Activated CD8-positive, alpha-beta T cell treated with anti-CD3 and anti-CD28 coated beads, Interleukin-2, amount 10 ng/mL, durations not matched to agents 7 days and 5 days (primary cell): Measurements from ENCODE around the gene BZW2. TPM values are rescaled to one million over a fixed set of nuclear protein-coding genes. Genes with fewer than 3 reads are reported as not detected.

Experiments used
- ATAC-seq: fragments of 150-1000 bp; cut with Tn5 transposase; one replicate; pipeline ENCODE4 v1.10.0; 2021; ENCODE audit warnings: moderate library complexity
- CTCF ChIA-PET: fragments of 350-600 bp; sonication (Branson Sonifier 250); formaldehyde crosslinking; loops from one replicate; lab custom pipeline; 2021; ENCODE audit warnings: antibody characterized with exemption; lab: Charles Lee
- POLR2A ChIA-PET: fragments of 350-600 bp; sonication (Branson Sonifier 250); formaldehyde crosslinking; loops from one replicate; lab custom pipeline; 2021; ENCODE audit warnings: antibody characterized with exemption; lab: Charles Lee
- DNase-seq: peaks from one replicate; pipeline ENCODE4 v3.0.0-alpha.2; 2020
- H3K27ac Mint-ChIP-seq: one replicate; pipeline ENCODE4 v1.8.0; 2021; ENCODE audit warnings: mild to moderate bottlenecking, mixed read lengths
- H3K27me3 Mint-ChIP-seq: one replicate; pipeline ENCODE4 v1.8.0; 2021; ENCODE audit warnings: low read depth, mixed read lengths
- H3K36me3 Mint-ChIP-seq: one replicate; pipeline ENCODE4 v1.8.0; 2021; ENCODE audit warnings: low read depth, mixed read lengths
- H3K4me1 Mint-ChIP-seq: one replicate; pipeline ENCODE4 v1.8.0; 2021; ENCODE audit warnings: low read depth, mixed read lengths
- H3K4me3 Mint-ChIP-seq: one replicate; pipeline ENCODE4 v1.8.0; 2021; ENCODE audit warnings: mild to moderate bottlenecking, mixed read lengths
- H3K9me3 Mint-ChIP-seq: one replicate; pipeline ENCODE4 v1.8.0; 2022; ENCODE audit warnings: mixed read lengths; ENCODE audit not compliant: insufficient read depth
- total RNA-seq, 2 experiments: library from RNA; stranded (reverse); gene quantifications; one replicate each; pipeline ENCODE4 v1.2.3, GENCODE V29; 2021

Gene BZW2
- total RNA-seq = 10 to 100 TPM; 59.7 to 62.3 TPM

DNA sequence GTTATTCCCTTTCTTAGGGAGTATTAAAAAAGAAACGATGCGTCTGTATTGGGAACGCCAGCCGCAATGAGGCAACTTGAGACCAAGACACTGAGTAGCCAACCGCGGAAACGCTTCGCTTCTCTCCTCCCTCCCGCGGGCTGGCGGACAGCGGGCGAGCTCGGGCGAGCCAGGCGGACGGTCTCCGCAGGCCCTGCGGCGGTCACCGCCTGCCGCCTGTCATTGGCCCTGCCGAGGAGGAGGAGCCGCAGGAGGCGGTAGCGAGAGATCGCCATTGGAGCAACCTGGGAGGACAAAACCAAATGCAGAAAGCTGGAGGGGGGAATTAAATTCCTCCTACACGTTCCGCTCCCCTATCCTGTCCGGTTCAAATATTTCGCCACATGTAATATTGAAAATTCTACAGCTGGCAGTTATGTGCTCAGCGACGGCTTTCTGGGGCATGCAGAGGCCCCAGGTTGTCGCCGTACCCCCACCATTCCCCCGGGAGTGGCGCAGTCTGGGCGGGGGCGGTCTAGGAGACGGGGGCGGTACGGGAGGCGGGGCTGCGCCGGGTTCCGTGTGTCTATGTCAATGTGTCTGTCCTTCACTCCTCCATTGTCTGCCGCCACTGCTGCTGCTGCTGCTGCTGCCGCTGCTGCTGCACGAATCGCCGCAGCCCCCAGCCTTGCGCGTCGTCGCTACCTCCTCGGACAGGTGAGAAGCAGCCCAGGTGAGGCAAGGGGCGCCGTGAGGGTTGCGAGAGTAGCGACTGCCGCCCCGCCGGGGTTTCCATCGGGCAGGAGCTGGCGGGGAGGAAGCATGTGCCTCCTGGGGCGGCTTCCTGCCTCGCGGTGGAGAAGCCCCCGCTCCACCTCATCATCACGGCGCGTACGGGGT is at the start of gene BZW2, which contains the start of gene ANKMY2:
TSS of gene BZW2 (plus strand) at position 589 of the 879 bp plus-strand sequence. CDS start 19,263 bp downstream, outside the sequence.
TSS of gene ANKMY2 (minus strand) at position 162 of the 879 bp plus-strand sequence. CDS start 181 bp downstream, outside the sequence.
- H3K27ac Mint-ChIP-seq = peak within 1 kb of the TSS; percentile 98
- H3K4me1 Mint-ChIP-seq = peaks cover 56% of the 10 kb centered on the region
- H3K4me3 Mint-ChIP-seq = peak within 1 kb of the TSS; percentile 98
- POLR2A ChIA-PET = interaction anchor here (0.6 to 3.0 kb wide), 16 partner anchors 9 to 225 kb away, joined by 3 to 19 read pairs (median 4); partner anchors contain the start of gene CRPPA
- H3K9me3 Mint-ChIP-seq = no peaks in the 10 kb centered on the region
- CTCF ChIA-PET = interaction anchor here (0.9 to 1.4 kb wide), 2 partner anchors 39 to 81 kb away, joined by 3 to 7 read pairs; no protein-coding TSS in a partner anchor
- peaks cover 41% of the 10 kb centered on the region for H3K36me3 Mint-ChIP-seq
- H3K27me3 Mint-ChIP-seq = no peaks in the 10 kb centered on the region
- DNase-seq (peak; percentile 95), ATAC-seq (peak; percentile 91)

DNA sequence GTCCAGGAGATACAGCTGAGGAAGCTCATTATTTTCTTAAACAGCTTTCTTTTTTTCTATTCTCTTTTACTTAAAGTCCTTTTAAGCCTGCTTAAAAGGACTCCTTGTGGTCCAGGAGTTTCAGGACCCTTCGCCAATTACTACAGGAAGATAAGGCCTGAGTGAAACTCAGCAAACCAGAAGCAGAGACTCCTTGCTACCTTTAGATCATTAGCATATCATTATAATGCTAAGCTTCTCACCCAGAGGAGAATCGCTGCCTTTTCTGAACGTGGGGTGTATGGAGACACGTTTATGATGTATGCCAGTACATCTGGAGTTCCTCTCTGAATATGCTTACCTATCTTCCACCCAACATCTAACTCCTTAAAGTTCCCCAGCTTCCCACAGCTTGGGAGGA is 48.0 kb upstream of the BZW2 start:
- Mint-ChIP-seq H3K36me3 (peaks cover 30% of the 10 kb centered on the region), H3K27ac (no peak overlapping the region), H3K4me3 (no peak overlapping the region), H3K27me3 (no peaks in the 10 kb centered on the region), H3K4me1 (no peaks in the 10 kb centered on the region), H3K9me3 (no peaks in the 10 kb centered on the region)
- CTCF ChIA-PET = interaction anchor here (0.9 to 1.3 kb wide), 2 partner anchors 33 to 35 kb away, joined by 3 to 6 read pairs; no protein-coding TSS in a partner anchor
- POLR2A ChIA-PET = interaction anchor here (1.2 kb wide), 1 partner anchor 177 kb away, joined by 4 read pairs; no protein-coding TSS in a partner anchor
- no peak for ATAC-seq
- no peak for DNase-seq

DNA sequence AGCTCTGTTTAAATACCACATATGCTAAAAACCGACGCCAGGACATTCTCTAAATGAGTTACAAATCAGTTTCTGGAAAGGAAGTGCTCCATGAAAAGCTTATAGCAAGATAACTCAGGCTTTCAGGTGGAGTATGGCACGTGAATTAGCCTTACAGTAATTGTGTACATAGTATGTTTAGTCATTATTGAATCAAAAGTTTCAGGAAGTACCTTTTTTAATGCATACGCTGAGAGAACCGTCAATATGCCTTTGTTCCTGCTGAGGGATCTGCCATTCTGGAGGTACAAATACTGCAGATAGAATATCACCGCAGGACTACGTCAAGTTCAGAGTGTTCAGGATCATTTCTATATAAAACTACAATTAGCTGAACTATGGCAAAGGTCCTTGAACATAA is 46.1 kb upstream of the BZW2 start:
- CTCF ChIA-PET = interaction anchor here (1.4 kb wide), 1 partner anchor 34 kb away, joined by 3 read pairs; no protein-coding TSS in a partner anchor
- Mint-ChIP-seq H3K4me3 (no peak overlapping the region), H3K4me1 (no peaks in the 10 kb centered on the region), H3K27ac (no peak overlapping the region), H3K9me3 (no peaks in the 10 kb centered on the region), H3K27me3 (no peaks in the 10 kb centered on the region), H3K36me3 (peaks cover 36% of the 10 kb centered on the region)
- DNase-seq (no peak), ATAC-seq (no peak)
- POLR2A ChIA-PET = no interaction called here

DNA sequence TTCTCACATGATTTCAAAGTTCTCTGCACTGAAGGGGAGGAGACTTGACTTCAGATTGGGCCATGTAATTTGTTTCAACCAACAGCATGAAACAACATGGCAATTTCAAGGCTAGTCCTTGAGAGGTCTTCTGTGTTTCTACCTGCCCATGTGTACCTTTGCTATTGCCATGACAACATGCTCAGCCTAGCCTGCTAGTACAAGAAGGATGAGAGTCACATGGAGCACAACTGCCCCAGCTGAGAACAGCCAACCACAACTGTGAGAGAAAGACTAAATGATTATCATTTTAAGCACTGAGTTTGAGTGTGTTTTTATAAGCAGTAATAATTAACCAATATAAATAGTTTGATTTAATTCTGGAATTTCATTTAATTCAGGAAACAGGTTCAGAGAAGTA is 42.3 kb upstream of the BZW2 start:
- DNase-seq (no peak), ATAC-seq (peak; percentile 42)
- CTCF ChIA-PET = interaction anchor here (1.6 to 2.1 kb wide), 2 partner anchors 15 to 39 kb away, joined by 3 to 10 read pairs; no protein-coding TSS in a partner anchor
- Mint-ChIP-seq H3K36me3 (peaks cover 37% of the 10 kb centered on the region), H3K4me1 (no peaks in the 10 kb centered on the region), H3K9me3 (no peaks in the 10 kb centered on the region), H3K27me3 (no peaks in the 10 kb centered on the region), H3K4me3 (no peak overlapping the region), H3K27ac (no peak overlapping the region)
- POLR2A ChIA-PET = no interaction called here

DNA sequence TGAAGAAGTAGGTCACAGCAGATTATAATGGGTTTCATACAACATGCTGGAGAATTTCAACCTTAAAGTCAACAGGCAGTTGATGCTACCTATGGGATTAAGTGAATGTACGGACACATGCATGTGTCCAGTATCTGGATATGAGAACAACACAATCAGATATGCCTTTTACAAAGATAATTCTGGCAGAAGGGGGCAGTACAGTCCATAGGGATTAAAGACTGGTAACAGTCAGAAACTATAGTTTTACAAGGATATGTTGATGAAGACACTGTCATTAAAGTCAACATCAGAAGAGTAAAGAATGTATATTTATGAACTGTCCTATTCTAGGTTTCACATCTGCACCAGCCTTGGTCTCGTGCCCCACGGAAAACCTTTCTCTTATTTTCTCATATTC is 41.9 kb upstream of the BZW2 start:
- no peak overlapping the region for H3K4me3 Mint-ChIP-seq
- no peaks in the 10 kb centered on the region for H3K27me3 Mint-ChIP-seq
- H3K36me3 Mint-ChIP-seq = peaks cover 36% of the 10 kb centered on the region
- ATAC-seq (no peak), DNase-seq (no peak)
- H3K9me3 Mint-ChIP-seq = no peaks in the 10 kb centered on the region
- H3K27ac Mint-ChIP-seq = no peak overlapping the region
- no peaks in the 10 kb centered on the region for H3K4me1 Mint-ChIP-seq
- ChIA-PET CTCF (interaction anchor here (1.6 kb wide), 1 partner anchor 14 kb away, joined by 3 read pairs; no protein-coding TSS in a partner anchor), POLR2A (no interaction called here)

DNA sequence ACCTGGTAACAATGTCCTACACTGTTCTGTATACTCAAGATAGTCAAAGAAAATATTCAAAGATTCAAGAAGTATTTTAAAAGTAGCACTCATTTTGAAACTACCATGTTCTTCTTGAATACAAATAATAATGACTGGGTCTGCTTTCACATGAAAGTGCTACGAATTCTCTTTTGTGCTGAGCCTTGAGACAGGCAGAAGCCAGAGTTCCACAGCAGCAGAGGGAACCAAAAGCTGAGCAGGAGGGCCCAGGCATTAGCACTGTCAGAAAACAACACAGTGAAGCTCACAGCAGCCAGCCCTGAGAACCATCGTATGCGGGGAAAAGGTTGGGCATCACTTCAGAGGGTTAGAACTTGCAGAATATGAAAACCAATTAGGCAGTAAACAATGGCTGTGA is 39.3 kb upstream of the BZW2 start:
- H3K4me3 Mint-ChIP-seq = no peak overlapping the region
- H3K4me1 Mint-ChIP-seq = no peaks in the 10 kb centered on the region
- no peaks in the 10 kb centered on the region for H3K9me3 Mint-ChIP-seq
- no peak for ATAC-seq
- no peak overlapping the region for H3K27ac Mint-ChIP-seq
- no peak for DNase-seq
- CTCF ChIA-PET = no interaction called here
- H3K27me3 Mint-ChIP-seq = no peaks in the 10 kb centered on the region
- H3K36me3 Mint-ChIP-seq = peaks cover 27% of the 10 kb centered on the region
- POLR2A ChIA-PET = no interaction called here

DNA sequence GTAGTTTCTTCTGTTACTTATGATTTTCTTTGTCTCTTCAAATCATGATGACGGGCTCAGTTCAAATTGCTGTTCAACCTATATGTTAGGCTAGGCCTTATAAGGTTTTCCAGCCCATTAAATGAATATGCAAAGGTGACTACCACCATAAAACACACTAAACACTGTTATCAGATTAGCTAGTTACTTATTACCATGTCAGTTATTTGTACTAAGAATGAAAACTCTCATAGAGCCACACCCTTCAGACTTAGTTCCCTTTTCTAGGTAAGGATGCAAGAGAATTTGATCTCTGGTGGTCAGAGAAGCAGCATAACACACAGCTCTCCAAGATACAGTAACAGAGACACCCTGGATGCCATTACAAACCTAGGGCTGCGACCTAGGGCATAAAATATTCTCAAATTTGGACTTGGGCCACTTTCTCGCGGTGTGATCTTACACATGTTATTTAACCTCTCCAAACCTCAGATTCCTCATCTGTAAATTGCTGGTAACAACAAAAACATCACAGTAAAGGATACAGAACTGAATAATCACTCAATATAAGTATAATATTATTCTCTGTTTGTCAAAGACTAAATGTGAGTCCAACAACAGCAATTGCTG is 36.0 kb upstream of the BZW2 start:
- Mint-ChIP-seq H3K27me3 (no peaks in the 10 kb centered on the region), H3K4me1 (no peaks in the 10 kb centered on the region), H3K9me3 (no peaks in the 10 kb centered on the region), H3K36me3 (peaks cover 19% of the 10 kb centered on the region), H3K27ac (no peak overlapping the region), H3K4me3 (no peak overlapping the region)
- ATAC-seq (no peak), DNase-seq (no peak)
- ChIA-PET POLR2A (interaction anchor here (0.6 kb wide), 1 partner anchor 15 kb away, joined by 3 read pairs; no protein-coding TSS in a partner anchor), CTCF (interaction anchor here (1.6 to 2.2 kb wide), 2 partner anchors 16 to 45 kb away, joined by 5 to 7 read pairs; no protein-coding TSS in a partner anchor)

DNA sequence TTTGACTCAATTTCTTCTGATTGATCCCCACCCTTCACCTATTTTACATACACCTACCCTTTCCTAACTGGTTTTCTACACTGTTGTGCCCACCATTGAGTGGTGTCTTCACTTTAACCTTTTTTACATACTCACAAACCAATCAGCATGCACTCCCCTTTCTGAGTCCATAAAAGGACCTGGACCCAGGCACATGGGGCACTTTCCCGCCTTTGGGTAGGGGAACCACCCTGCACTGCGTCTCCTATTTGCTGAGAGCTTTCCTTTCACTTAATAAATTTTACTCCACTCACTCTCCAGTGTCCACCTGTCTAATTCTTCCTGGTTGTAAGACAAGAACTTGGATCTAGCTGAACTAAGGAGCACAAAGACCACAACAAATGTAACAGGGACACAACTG is 34.3 kb upstream of the BZW2 start:
- POLR2A ChIA-PET = interaction anchor here (1.0 kb wide), 1 partner anchor 34 kb away, joined by 3 read pairs; the partner anchor contains the start of genes ANKMY2 and BZW2
- Mint-ChIP-seq H3K27ac (no peak overlapping the region), H3K36me3 (peaks cover 25% of the 10 kb centered on the region), H3K4me3 (no peak overlapping the region), H3K4me1 (no peaks in the 10 kb centered on the region), H3K9me3 (no peaks in the 10 kb centered on the region), H3K27me3 (no peaks in the 10 kb centered on the region)
- DNase-seq (no peak), ATAC-seq (no peak)
- CTCF ChIA-PET = interaction anchor here (1.6 kb wide), 1 partner anchor 9 kb away, joined by 3 read pairs; no protein-coding TSS in a partner anchor

DNA sequence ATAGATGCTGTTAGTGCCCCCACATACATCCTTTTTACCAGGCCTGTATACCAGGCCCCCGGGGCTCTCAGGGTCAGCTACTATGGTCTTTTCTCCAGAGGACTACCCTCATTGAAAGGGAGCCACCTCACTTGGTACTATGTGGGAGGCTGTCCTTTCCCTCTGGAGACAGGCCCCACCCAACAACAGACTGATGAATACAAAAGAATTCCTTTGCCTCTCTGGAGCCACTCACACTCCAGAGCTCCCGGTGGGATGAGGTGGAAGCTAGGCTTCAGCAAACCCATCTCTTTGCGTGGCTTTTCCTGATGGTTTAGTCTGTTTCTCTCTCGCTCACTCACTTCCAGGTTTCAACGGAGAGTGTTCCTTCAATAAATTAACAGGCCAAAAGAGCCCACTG is 30.8 kb upstream of the BZW2 start:
- H3K27me3 Mint-ChIP-seq = no peaks in the 10 kb centered on the region
- H3K27ac Mint-ChIP-seq = no peak overlapping the region
- no peaks in the 10 kb centered on the region for H3K9me3 Mint-ChIP-seq
- no peak for ATAC-seq
- H3K4me3 Mint-ChIP-seq = no peak overlapping the region
- H3K4me1 Mint-ChIP-seq = peaks cover 4% of the 10 kb centered on the region
- DNase-seq = no peak
- ChIA-PET CTCF (interaction anchor here (1.1 to 1.2 kb wide), 2 partner anchors 19 to 305 kb away, joined by 3 read pairs; no protein-coding TSS in a partner anchor), POLR2A (no interaction called here)
- peaks cover 35% of the 10 kb centered on the region for H3K36me3 Mint-ChIP-seq

DNA sequence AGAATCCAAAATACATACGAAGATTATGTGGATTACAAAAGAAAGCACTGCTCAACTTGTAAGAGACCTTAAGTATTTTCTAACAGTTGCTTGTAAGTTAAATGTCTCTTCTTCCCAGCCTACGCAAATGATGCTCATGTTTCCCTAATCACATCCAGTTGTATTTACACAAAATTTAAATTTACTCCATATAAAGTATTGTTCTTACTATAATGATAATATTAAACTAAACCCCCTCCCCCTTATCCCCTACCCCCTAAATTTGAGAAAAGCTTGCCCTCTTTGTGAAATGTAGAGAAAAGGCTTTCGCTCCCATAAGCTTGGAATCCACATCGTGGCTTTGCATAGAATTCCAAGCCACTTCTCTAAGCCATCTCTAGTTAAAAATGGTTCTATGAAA is 29.9 kb upstream of the BZW2 start:
- Mint-ChIP-seq H3K27me3 (no peaks in the 10 kb centered on the region), H3K4me3 (no peak overlapping the region), H3K27ac (no peak overlapping the region)

DNA sequence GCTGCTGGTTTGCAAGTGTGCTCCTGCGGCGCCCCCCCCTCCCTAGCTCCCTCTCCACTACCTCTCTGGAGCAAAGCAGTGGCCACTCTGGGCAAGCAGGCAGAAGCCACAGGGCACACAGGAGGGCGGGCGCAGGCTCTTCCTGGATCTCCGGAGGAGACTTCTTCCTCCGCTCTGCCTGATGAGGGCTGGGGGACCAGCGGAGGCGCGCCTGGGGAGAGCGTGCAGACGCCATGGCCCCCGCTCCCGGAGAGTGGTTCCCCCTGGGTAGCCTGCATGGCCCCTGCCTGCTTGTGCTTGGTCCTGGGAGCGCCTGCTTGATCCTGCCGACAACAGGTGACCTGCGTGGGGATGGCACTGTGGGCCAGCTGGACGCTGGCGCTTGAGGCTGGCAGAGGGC is 29.4 kb upstream of the BZW2 start:
- H3K9me3 Mint-ChIP-seq = no peaks in the 10 kb centered on the region
- ChIA-PET CTCF (no interaction called here), POLR2A (no interaction called here)
- H3K27me3 Mint-ChIP-seq = no peaks in the 10 kb centered on the region
- DNase-seq = no peak
- H3K36me3 Mint-ChIP-seq = peaks cover 36% of the 10 kb centered on the region
- no peak overlapping the region for H3K27ac Mint-ChIP-seq
- H3K4me1 Mint-ChIP-seq = peaks cover 6% of the 10 kb centered on the region
- no peak for ATAC-seq
- no peak overlapping the region for H3K4me3 Mint-ChIP-seq

More for the DNA sequence above, 29.9 kb upstream of the BZW2 start:
- no peak for DNase-seq
- peaks cover 6% of the 10 kb centered on the region for H3K4me1 Mint-ChIP-seq
- no peaks in the 10 kb centered on the region for H3K9me3 Mint-ChIP-seq
- ChIA-PET POLR2A (no interaction called here), CTCF (no interaction called here)
- H3K36me3 Mint-ChIP-seq = peaks cover 33% of the 10 kb centered on the region
- no peak for ATAC-seq
